ENCODE data around the gene DDX41.
"Not testable (repeated sequence)": the region's sequence is repeated elsewhere in the genome, so short reads cannot be mapped to it uniquely, and the experiment has no call there.

Gene DDX41

GRCh38 chr5:177537389-177538361, 20.9 kb upstream of the DDX41 start:
- no peak for DNase-seq

GRCh38 chr5:177536386-177536785, 19.6 kb upstream of the DDX41 start:
- no peak for DNase-seq

DNA sequence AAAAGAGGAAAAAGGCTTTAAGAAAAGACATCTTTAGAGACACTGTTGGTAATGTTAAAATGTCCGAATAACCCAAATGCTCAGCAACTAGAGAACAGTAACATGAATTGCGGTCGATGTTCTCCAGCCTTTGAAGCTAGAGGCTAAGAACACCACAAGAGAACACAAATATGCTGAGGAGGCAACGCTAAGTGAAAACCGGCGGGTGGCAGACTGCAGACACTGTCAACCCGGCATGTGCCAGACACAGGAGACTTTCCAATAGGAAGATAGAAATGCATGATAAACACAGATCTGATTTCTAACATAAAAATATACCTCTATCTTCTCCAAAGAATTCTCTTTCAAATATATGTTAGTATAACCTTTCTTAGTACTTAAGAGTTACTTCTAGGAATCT, 18.4 kb upstream of the DDX41 start:
- DNase-seq, result no peak

DNA sequence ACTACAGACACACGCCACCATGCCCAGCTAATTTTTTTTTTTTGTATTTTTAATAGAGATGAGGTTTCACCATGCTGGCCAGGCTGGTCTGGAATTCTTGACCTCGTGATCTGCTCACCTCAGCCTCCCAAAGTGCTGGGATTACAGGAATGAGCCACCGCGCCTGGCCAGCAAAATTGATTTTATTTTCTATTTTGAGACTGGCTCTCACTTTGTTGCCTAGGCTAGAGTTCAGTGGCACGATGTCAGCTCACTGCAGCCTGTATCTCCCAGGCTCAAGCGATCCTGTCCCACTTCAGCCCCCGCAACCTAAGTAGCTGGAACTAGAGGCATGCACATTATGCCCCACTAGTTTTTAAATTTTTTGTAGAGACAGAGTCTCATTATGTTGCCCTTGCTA, 17.7 kb upstream of the DDX41 start:
- DNase-seq, result not testable (repeated sequence)

DNA sequence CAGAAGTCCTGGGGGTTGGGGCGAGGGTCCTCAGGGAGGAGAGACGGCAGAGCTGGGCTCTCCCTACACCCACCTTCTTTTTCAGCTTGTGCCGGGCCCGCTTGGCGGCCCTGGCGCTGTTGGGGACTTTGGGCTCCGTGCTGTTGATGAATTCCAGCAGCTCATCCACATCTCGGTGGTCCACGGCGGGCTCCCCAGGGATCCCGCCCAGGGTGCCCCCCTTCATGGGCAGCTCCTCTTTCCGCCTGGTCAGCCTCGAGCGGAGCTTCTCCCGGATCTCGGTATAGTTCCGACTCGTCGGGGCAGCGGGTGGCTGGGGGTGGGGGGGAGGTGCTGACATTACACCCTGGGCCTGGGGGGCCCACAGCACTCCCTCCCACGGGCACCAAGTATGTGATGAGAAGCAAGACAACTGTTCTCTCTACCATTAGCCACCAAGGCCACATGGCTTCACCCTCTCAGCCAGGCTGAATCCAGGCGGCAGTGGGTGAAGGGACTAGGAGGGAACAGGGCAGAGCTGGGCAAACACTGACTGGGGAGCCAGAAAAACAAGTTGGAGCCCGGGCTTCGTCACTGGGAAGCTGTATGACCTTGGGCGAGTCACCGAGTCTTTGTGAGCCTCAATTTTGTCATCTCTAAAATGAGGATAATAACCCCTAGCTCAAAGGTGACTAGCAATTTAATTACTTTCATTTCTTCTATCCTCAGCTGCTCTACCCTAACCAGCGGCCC, 14.6 kb upstream of the DDX41 start:
- DNase-seq, result no peak

- DNase-seq, result no peak
Measured at GRCh38 chr5:177530638-177531037, 13.9 kb upstream of the DDX41 start.

DNA sequence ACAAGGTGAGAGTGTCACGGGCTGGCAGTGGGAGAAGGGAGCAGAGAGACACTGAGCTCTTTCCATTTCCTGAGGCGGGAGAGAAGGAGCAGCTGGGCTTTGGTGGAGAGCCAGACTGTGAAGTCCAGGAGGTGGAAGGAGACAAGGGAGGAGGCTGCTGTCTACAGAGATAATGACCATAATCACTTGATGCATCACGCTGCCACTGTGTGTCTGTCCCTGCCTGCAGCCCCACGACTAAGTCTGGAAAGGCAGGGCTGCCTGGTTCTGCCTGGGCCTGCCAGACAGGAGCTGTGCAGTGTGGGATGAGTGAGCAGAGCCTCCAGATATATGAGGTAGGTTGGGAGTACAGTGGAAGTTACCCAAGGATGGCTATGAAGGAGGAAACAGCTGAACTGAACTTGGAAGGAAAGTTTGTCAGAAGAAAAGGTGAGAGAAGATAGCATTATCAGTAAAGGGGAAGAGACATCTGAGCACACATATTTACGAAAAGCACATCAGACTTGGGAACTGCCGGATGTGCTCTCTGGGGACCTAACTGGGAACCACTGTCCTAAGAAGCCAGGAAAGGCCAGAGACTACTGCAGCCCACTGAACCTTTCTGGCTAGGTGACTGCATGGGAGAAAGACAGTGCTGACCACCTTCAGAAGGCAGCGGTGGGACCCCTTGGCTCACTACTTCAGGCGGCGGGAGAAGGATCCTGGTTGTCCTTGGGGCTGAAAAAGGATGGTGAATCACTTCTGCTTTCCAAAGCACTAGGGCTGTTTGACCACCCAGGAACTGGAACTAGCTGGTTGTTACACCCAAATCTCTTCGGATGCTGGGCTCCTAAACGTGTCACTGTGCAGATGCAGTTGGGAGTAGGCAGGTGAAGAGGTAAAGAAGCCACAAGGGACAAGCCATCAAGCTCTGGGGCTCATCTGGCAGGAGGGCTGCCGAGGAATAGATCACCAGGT, 12.8 kb upstream of the DDX41 start:
- no peak for DNase-seq

DNA sequence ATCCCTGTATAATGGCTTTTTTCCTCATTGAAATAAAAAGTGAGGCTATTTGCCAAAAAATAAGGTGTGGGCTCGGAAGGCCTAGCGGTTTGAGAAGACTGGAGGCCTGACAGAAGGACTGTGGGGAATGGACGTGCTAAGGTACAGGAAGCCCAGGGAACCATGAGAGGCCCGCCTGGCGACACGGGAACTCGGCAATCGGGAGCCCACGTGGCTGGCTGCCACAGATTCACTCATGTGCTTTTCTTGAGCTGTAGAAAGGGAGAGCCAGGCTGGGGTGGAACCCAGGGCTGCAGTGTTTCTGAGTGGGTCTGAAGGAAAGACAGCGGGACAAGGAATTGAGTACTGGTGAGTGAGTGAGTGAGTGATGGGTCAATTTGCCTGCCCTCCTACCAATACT, 11.9 kb upstream of the DDX41 start:
- DNase-seq, result no peak

- DNase-seq, result no peak
Measured at GRCh38 chr5:177527595-177527994, 10.8 kb upstream of the DDX41 start.

- DNase-seq, result no peak
Measured at GRCh38 chr5:177526791-177527190, 10.0 kb upstream of the DDX41 start.

DNA sequence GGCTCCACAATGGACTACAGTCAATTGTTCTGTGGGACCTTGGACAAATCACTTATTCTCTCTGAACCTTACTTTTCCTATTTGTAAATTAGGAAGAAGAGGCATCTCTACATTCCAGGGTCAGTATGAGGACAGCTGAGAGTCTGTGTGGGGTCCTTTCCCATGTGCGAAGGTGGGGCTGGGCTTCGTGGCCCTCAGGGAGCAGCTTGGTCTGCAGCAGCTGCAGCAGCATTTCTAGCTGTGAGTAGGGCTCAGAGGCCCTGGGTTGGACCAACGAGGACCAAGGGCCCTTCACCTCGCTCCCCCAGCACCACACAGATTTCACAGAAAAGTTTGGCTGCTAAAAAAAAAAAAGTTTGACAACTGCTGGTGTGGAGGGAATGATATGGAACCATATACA, 9.4 kb upstream of the DDX41 start:
- DNase-seq, result no peak

DNA sequence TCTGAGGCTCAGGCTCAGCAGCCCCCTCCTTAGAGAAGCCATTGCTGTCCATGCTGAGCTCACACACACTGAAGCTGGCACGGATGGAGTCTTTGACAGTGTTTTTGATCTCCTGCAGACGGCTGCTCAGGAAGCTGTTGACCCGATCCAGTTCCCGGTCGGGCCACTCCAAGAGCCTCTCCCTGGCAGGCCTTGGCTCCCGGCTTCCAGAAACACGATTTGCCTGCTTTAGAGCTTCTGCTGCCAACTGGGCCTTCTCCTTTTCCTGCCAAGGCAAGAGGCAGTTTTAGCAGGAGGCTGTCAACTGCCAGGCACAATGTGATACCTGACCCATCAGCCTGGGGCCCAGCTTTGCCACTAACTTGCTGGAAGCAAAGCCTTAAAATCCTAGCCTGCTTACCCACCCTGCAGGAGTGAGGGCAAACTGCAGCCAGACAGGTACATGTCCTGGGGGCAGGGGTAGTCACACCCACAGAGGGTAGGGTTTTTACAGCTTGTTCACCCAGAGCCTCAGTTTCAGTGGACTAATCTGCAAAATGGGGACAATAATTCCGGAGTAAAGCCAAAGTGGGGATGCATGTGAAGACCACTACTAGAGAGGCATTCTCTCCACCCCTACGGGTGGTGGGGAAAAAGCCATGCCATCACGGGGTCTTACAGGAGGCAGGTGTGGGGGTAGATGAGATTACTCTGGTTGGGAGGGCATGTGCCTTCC, 8.3 kb upstream of the DDX41 start:
- no peak for DNase-seq

DNA sequence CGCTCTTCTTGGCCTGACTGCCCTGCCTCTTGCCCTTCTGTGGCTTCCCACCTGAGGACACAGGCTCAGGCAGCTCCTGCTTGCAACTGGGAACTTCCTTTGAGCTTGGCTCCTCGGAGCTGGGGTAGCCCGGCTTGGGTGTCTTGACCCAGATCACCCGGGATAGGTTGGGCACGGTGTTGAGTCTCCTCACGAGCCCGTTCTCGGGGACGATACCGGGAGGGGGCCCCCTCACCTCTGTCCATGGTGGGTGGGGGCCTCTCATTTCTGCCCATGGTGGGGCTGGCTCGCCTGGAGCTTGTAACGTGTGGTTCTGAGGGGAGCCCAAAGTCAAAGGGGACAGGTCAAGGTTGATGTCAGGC, 7.8 kb upstream of the DDX41 start:
- no peak for DNase-seq

DNA sequence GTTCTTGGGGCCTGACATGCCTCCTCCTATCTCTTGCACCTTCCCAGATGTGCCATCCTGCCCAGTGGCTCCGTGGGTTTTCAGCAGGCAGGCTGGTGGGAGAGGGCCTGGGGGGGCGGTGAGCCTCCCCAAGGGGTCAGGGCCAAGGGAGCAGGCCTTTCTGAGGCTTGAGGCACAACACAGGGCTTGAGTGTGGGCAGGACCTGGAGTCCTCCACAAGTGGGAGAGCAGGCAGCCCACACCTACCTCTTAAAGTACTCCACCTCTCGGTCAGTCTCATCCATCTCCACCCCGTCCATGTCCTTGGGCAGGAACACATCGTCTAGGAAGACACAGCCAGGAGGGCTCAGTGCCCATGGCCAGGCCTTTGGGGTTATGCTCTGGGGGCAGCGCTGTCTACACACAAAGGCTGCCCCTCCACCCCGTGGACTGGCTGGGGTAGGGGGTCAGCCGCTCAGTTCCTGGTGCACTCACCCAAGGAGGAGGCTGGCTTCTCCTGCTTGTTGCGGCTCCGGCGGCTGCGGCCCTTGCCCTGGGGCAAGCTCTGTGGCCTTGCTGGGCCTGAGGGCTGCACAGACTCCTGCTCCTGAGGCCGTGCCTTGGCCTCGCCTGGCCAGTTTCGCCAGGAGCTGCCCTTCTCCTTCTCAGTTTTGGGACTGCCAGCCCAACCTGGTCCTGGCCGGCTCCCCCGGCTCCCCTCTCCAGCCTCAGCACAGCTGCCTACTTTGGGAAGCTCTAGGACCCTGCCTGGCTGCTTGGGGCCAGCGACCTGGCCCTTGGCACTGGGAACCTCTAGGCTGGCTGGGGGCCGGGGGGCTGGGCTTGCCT, 7.2 kb upstream of the DDX41 start:
- DNase-seq, result no peak

GRCh38 chr5:177520916-177521513, 4.3 kb upstream of the DDX41 start:
- DNase-seq, result no peak

- DNase-seq, result no peak
Measured at GRCh38 chr5:177520271-177520670, 3.5 kb upstream of the DDX41 start.

DNA sequence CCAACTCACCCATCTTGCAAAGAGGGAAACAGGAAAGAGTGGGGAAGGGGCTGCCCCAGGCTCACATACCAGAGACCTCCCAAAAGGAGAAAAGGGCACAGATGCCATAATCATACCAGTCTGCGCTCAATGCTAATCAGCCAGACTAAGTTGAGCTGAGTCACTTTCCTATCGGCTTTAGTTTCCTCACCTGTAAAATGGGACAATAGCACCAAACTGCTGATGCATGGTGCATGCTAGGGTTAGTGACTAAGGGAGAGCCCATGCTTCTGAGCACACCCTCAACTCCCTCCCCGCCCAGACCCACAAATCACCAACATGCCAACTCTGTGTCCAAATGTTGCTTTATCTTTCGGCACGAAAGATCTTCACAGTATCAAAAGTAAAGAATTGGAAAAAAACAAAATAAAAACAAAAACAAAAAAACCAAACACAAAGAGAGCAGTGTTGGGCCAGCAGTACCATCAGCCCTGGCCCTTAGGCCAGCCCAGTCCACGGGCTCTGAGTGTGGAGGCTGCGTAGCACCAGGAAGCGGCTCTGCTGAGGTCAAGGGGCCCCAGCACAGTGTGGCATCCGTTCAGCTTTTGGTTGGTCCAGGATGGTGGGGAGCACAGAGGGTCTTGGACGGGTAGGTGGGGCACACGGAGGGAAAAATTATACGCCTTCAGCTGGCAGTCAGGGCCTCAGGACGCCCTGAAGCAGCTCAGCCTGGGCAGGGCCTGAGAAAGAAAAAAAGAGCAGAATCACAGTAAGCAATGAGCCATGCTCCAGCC, 2.9 kb upstream of the DDX41 start:
- no peak for DNase-seq

DNA sequence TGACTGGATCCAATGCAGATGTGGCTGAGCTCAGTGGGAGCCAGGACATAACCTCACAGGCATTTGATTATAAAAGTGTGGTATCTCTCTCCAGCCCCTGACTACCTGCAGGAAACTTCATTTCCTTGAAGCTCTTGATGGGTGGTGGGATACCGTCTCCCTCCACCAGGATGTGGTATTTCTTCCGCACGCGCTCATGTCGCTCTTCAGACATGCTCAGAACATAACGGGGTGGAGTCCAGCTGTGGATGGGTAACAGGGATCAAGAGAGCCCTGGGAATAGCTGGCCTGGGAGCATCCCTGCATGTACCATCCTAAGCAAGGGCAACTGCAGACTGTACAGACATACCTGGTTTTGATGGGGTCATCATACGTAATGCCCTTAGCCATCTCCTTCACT, 1.2 kb downstream of the DDX41 start:
- no peak for DNase-seq

GRCh38 chr5:177514541-177514940, 2.2 kb downstream of the DDX41 start:
- no peak for DNase-seq

- DNase-seq, result no peak
Measured at GRCh38 chr5:177513500-177513899, 3.3 kb downstream of the DDX41 start.
